DND-41 (cell line): ENCODE data around the gene ERP29.
"Not testable (repeated sequence)": the region's sequence is repeated elsewhere in the genome, so short reads cannot be mapped to it uniquely, and the experiment has no call there.

Source experiments
- ATAC-seq: fragments of 200-7000 bp; cut with Tn5 transposase; 3 replicates; pipeline ENCODE4 v1.9.1; 2021; ENCODE audit warnings: low read depth; ENCODE audit not compliant: insufficient read depth
- DNase-seq: peaks from one replicate; pipeline ENCODE4 v3.0.0-alpha.2; 2020
- H2AFZ ChIP-seq: 2 replicates; pipeline ENCODE4 v1.6.0; 2012; ENCODE audit warnings: low read depth, low read length
- H3K27ac ChIP-seq: 2 replicates; pipeline ENCODE4 v1.5.1; 2012; ENCODE audit warnings: low read length, inconsistent platforms
- H3K27me3 ChIP-seq: fragments of 200-600 bp; sonication (generic); 2 replicates; pipeline ENCODE4 v1.6.0; 2012; ENCODE audit warnings: low read length, mild to moderate bottlenecking, inconsistent platforms; ENCODE audit not compliant: insufficient read depth, poor library complexity
- H3K36me3 ChIP-seq: 2 replicates; pipeline ENCODE4 v1.5.1; 2012; ENCODE audit warnings: low read length, inconsistent platforms; ENCODE audit not compliant: insufficient read depth
- H3K4me1 ChIP-seq: 2 replicates; pipeline ENCODE4 v1.5.1; 2012; ENCODE audit warnings: mild to moderate bottlenecking, low read length; ENCODE audit not compliant: insufficient read depth
- H3K4me2 ChIP-seq: 2 replicates; pipeline ENCODE4 v1.6.0; 2012; ENCODE audit warnings: mild to moderate bottlenecking, moderate library complexity, low read length, inconsistent platforms; ENCODE audit not compliant: insufficient read depth
- H3K4me3 ChIP-seq, 2 experiments: fragments of 200-600 bp in 1 of 2; shearing (Covaris generic) in 1 of 2; 2 replicates each; pipeline ENCODE4 v1.5.1; 2012 to 2016; ENCODE audit warnings: inconsistent platforms in 2 of 2, low read length in 2 of 2, mild to moderate bottlenecking in 2 of 2, low read depth in 1 of 2, moderate library complexity in 1 of 2
- H3K79me2 ChIP-seq: 2 replicates; pipeline ENCODE4 v1.6.0; 2012; ENCODE audit warnings: low read length, inconsistent platforms; ENCODE audit not compliant: insufficient read depth
- H3K9ac ChIP-seq: 2 replicates; pipeline ENCODE4 v1.6.0; 2012; ENCODE audit warnings: low read depth, mild to moderate bottlenecking, inconsistent platforms, low read length, moderate library complexity
- H3K9me3 ChIP-seq: 2 replicates; pipeline ENCODE4 v1.5.1; 2012; ENCODE audit warnings: low read length, moderate library complexity, mild to moderate bottlenecking, inconsistent platforms; ENCODE audit not compliant: insufficient read depth, severe bottlenecking
- H4K20me1 ChIP-seq: 2 replicates; pipeline ENCODE4 v1.6.0; 2012; ENCODE audit warnings: low read length; ENCODE audit not compliant: insufficient read depth
- EZH2 ChIP-seq: IDR thresholded peaks from 3 replicates; pipeline ENCODE4 v1.6.1; 2012; ENCODE audit warnings: borderline replicate concordance, low read depth, mild to moderate bottlenecking, moderate library complexity, low read length, inconsistent platforms; ENCODE audit not compliant: severe bottlenecking
- TF ChIP-seq, protein P1 (sequence below): IDR thresholded peaks from 2 replicates; pipeline ENCODE4 v1.5.1; 2012; ENCODE audit warnings: borderline replicate concordance, low read length, moderate library complexity, mild to moderate bottlenecking; ENCODE audit not compliant: poor library complexity, severe bottlenecking; ENCODE audit errors: extremely low read depth

The ERP29 gene

DNA sequence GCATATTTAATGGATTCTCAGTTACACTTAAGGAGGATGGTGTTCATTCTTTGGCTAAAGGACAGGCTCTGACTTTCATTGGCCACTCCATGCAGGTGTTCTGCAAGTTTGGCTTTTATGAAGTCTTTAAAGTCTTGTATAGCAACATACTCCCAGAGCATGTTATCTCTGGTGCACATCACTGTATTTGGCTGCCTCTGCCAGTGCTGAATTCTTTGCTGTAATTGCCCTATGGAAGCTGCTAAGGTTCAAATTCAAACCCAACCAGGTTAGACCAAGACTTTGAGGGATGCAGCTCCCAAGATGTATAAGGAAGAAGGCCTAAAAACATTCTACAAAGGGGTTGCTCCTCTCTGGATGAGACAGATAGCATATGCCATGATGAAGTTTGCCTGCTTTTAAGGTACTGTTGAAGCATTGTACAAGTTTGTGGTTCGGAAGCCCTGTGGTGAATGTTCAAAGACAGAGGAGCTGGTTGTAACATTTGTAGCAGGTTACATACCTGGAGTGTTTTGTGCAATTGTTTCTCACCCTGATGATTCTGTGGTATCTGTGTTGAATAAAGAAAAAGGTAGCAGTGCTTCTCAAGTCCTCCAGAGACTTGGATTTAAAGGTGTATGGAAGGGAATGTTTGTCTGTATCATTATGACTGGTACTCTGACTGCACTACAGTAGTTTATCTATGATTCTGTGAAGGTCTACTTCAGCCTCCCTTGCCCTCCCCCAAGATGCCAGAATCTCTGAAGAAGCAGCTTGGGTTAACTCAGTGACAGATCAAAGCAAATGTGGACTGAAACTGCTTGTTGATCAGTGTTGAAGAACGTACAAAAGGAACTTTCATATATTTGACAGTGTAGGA is 19.7 kb upstream of the ERP29 start:
- no peaks in the 10 kb centered on the region for H4K20me1 ChIP-seq
- peak overlapping the region; percentile 85 for H3K27ac ChIP-seq
- H3K27me3 ChIP-seq, result no peaks in the 10 kb centered on the region
- no peaks in the 10 kb centered on the region for H3K79me2 ChIP-seq
- peak overlapping the region; percentile 11 to 55; a peak in 3 of 4 replicates for H3K4me3 ChIP-seq
- peak overlapping the region; percentile 50 for H3K9ac ChIP-seq
- no peaks in the 10 kb centered on the region for H3K9me3 ChIP-seq
- H3K4me2 ChIP-seq, result peak overlapping the region; percentile 73
- ATAC-seq, result peak; percentile 85
- H2AFZ ChIP-seq, result peak overlapping the region; percentile 76
- TF ChIP-seq EZH2, result no peak
- TF ChIP-seq, protein P1, sequence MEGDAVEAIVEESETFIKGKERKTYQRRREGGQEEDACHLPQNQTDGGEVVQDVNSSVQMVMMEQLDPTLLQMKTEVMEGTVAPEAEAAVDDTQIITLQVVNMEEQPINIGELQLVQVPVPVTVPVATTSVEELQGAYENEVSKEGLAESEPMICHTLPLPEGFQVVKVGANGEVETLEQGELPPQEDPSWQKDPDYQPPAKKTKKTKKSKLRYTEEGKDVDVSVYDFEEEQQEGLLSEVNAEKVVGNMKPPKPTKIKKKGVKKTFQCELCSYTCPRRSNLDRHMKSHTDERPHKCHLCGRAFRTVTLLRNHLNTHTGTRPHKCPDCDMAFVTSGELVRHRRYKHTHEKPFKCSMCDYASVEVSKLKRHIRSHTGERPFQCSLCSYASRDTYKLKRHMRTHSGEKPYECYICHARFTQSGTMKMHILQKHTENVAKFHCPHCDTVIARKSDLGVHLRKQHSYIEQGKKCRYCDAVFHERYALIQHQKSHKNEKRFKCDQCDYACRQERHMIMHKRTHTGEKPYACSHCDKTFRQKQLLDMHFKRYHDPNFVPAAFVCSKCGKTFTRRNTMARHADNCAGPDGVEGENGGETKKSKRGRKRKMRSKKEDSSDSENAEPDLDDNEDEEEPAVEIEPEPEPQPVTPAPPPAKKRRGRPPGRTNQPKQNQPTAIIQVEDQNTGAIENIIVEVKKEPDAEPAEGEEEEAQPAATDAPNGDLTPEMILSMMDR, result no peak
- H3K4me1 ChIP-seq, result peaks cover 47% of the 10 kb centered on the region
- H3K36me3 ChIP-seq, result no peaks in the 10 kb centered on the region
- peak; percentile 55 for DNase-seq

GRCh38 chr12:111994211-111995111 is 18.8 kb upstream of the ERP29 start:
- H3K36me3 ChIP-seq, H3K27me3 ChIP-seq, H3K79me2 ChIP-seq, H4K20me1 ChIP-seq, H3K9me3 ChIP-seq: not testable (repeated sequence)
- DNase-seq (peak; percentile 59), ATAC-seq (peak; percentile 44)
- Histone ChIP-seq H2AFZ (peak overlapping the region; percentile 76), H3K4me1 (peaks cover 47% of the 10 kb centered on the region), H3K4me3 (peak overlapping the region; percentile 11 to 55; a peak in 3 of 4 replicates), H3K27ac (peak overlapping the region; percentile 85), H3K9ac (peak overlapping the region; percentile 50), H3K4me2 (peak overlapping the region; percentile 73)

- Histone ChIP-seq H3K79me2 (no peaks in the 10 kb centered on the region), H3K9me3 (no peaks in the 10 kb centered on the region), H3K9ac (no peak overlapping the region; the same call in 1 of the 2 replicates), H3K4me1 (peaks cover 47% of the 10 kb centered on the region), H3K4me3 (no peak overlapping the region), H3K27me3 (no peaks in the 10 kb centered on the region), H3K36me3 (no peaks in the 10 kb centered on the region), H3K27ac (peak overlapping the region; percentile 85; the same call in 1 of the 2 replicates), H2AFZ (no peak overlapping the region), H4K20me1 (no peaks in the 10 kb centered on the region), H3K4me2 (0 out of 2 replicates have a peak overlapping the region, but pooled peaks have one; percentile 73)
- ATAC-seq (no peak), DNase-seq (no peak)
- TF ChIP-seq, protein P1, result no peak
- TF ChIP-seq EZH2, result no peak
Observed at GRCh38 chr12:111995782-111996480, 17.3 kb upstream of the ERP29 start.
